SK-N-SH (cell line): ENCODE data around the gene KCND3.

Experiments
- CHD2 ChIP-seq: fragments of 150-350 bp; IDR thresholded peaks from 2 replicates; pipeline ENCODE4 v1.6.1; 2018; ENCODE audit warnings: low read length; ENCODE audit not compliant: partially characterized antibody
- CTCF ChIP-seq: fragments of 200-600 bp; sonication (generic); IDR thresholded peaks from 2 replicates; pipeline ENCODE4 v1.6.1; 2017; ENCODE audit warnings: antibody characterized with exemption, mild to moderate bottlenecking, moderate library complexity
- JUND ChIP-seq: IDR thresholded peaks from 2 replicates; pipeline ENCODE4 v1.4.0; 2012
- MEF2A ChIP-seq: IDR thresholded peaks from 2 replicates; pipeline ENCODE4 v1.4.0; 2012; ENCODE audit warnings: low read depth, borderline replicate concordance
- POLR2AphosphoS5 ChIP-seq: IDR thresholded peaks from 2 replicates; pipeline ENCODE4 v1.6.1; 2012; ENCODE audit warnings: low read depth, low read length
- RAD21 ChIP-seq: IDR thresholded peaks from 2 replicates; pipeline ENCODE4 v1.6.1; 2012; ENCODE audit warnings: mild to moderate bottlenecking, low read length
- RXRA ChIP-seq: IDR thresholded peaks from 2 replicates; pipeline ENCODE4 v1.4.0; 2012; ENCODE audit warnings: low read depth, mild to moderate bottlenecking, borderline replicate concordance
- SMC3 ChIP-seq: IDR thresholded peaks from 2 replicates; pipeline ENCODE4 v1.6.1; 2012; ENCODE audit warnings: low read depth, low read length, improper control_type of control experiment
- USF1 ChIP-seq: IDR thresholded peaks from 2 replicates; pipeline ENCODE4 v1.4.0; 2012; ENCODE audit warnings: low read depth, borderline replicate concordance
- USF2 ChIP-seq: fragments of 150-350 bp; IDR thresholded peaks from 2 replicates; pipeline ENCODE4 v1.6.1; 2017; ENCODE audit warnings: antibody characterized with exemption, low read length, low read depth, borderline replicate concordance
- TF ChIP-seq, protein P1 (sequence below): IDR thresholded peaks from 2 replicates; pipeline ENCODE4; 2012

DNA sequence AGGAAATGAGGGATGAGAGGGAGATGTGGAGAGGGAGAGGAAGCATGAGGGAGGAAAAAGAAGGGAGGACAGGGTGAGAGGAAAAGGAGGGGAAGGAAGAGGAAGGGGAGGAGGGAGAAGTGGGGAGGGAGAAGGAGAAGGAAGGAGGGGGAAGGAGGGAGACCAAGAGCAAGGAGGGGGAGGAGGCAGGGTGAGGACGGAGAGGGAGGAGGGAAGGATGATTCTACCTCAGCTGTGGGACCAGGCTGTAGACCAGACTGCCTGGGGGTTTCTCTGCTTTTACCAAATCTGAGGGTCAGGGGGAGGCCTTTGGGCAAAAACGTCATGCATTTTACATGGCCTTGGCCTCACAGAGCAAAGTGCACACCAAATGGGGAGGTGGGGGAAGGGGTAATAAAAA is 94.5 kb downstream of the KCND3 start:
- TF ChIP-seq SMC3: no peak
- no peak for TF ChIP-seq JUND
- TF ChIP-seq CTCF: no peak
- TF ChIP-seq USF1: no peak
- no peak for TF ChIP-seq RXRA
- TF ChIP-seq MEF2A: no peak
- TF ChIP-seq RAD21: no peak
- TF ChIP-seq, protein P1, sequence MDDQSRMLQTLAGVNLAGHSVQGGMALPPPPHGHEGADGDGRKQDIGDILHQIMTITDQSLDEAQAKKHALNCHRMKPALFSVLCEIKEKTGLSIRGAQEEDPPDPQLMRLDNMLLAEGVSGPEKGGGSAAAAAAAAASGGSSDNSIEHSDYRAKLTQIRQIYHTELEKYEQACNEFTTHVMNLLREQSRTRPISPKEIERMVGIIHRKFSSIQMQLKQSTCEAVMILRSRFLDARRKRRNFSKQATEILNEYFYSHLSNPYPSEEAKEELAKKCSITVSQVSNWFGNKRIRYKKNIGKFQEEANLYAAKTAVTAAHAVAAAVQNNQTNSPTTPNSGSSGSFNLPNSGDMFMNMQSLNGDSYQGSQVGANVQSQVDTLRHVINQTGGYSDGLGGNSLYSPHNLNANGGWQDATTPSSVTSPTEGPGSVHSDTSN: no peak
- TF ChIP-seq POLR2AphosphoS5: no peak
- TF ChIP-seq CHD2: no peak
- TF ChIP-seq USF2: no peak
